CD4-positive, alpha-beta T cell (primary cell): ENCODE results near the gene KDR. TPM values are rescaled to one million over a fixed set of nuclear protein-coding genes. Genes with fewer than 3 reads are reported as not detected.

Experiments used
- ATAC-seq: fragments of 200-7000 bp; cut with Tn5 transposase; one replicate; pipeline ENCODE4 v1.10.0; 2022; ENCODE audit warnings: mild to moderate bottlenecking; ENCODE audit not compliant: poor library complexity
- CTCF ChIA-PET: fragments of 350-600 bp; sonication (Branson Sonifier 250); formaldehyde crosslinking; loops from one replicate; lab custom pipeline; 2021; ENCODE audit warnings: antibody characterized with exemption, inconsistent platforms; lab: Charles Lee
- POLR2A ChIA-PET: fragments of 350-600 bp; sonication (Branson Sonifier 250); formaldehyde crosslinking; loops from one replicate; lab custom pipeline; 2021; ENCODE audit warnings: antibody characterized with exemption, inconsistent platforms; lab: Charles Lee
- DNase-seq, 14 experiments: peaks; one replicate each; pipeline ENCODE4 v3.0.0-alpha.2; 2013 to 2020; ENCODE audit warnings: mixed read lengths in 2 of 14
- H3K27ac ChIP-seq, 2 donors: one replicate each; pipeline versions ENCODE4 v1.5.1 to v1.7.0; 2013; ENCODE audit warnings: low read length in 2 of 2, low read depth in 1 of 2, mild to moderate bottlenecking in 1 of 2
- H3K27me3 ChIP-seq, 2 experiments: 1 replicate in 1 of 2; 2 replicates in 1 of 2; pipeline versions ENCODE4 v1.6.1 to v1.7.0; 2013; ENCODE audit warnings: low read length in 2 of 2, control low read depth in 1 of 2, mild to moderate bottlenecking in 1 of 2, moderate library complexity in 1 of 2; ENCODE audit not compliant: insufficient read depth in 2 of 2, control insufficient read depth in 1 of 2
- H3K36me3 ChIP-seq: one replicate; pipeline ENCODE4 v1.6.1; 2013; ENCODE audit warnings: low read length, control low read depth; ENCODE audit not compliant: insufficient read depth
- H3K4me1 ChIP-seq: one replicate; pipeline ENCODE4 v1.6.1; 2013; ENCODE audit warnings: low read length, control low read depth; ENCODE audit not compliant: insufficient read depth
- H3K4me3 ChIP-seq: one replicate; pipeline ENCODE4 v1.5.1; 2013; ENCODE audit warnings: mild to moderate bottlenecking, low read length, moderate library complexity
- H3K9me3 ChIP-seq, 2 experiments: 1 replicate in 1 of 2; 2 replicates in 1 of 2; pipeline versions ENCODE4 v1.6.1 to v1.7.0; 2013; ENCODE audit warnings: low read length in 2 of 2, mild to moderate bottlenecking in 2 of 2, control low read depth in 1 of 2, moderate library complexity in 1 of 2; ENCODE audit not compliant: control insufficient read depth in 1 of 2, insufficient read depth in 1 of 2
- H3K27ac Mint-ChIP-seq: one replicate; pipeline ENCODE4 v1.8.0; 2020; ENCODE audit warnings: mixed read lengths
- H3K27me3 Mint-ChIP-seq: one replicate; pipeline ENCODE4 v1.8.0; 2021; ENCODE audit warnings: mixed read lengths
- H3K36me3 Mint-ChIP-seq: one replicate; pipeline ENCODE4 v1.8.0; 2021; ENCODE audit warnings: low read depth, mixed read lengths
- H3K4me1 Mint-ChIP-seq: one replicate; pipeline ENCODE4 v1.8.0; 2021; ENCODE audit warnings: low read depth, mixed read lengths
- H3K4me3 Mint-ChIP-seq: one replicate; pipeline ENCODE4 v1.8.0; 2020; ENCODE audit warnings: mild to moderate bottlenecking, mixed read lengths
- H3K9me3 Mint-ChIP-seq: one replicate; pipeline ENCODE4 v1.8.0; 2020; ENCODE audit warnings: mixed read lengths
- CTCF ChIP-seq: fragments of 200-600 bp; IDR thresholded peaks from one replicate; pipeline ENCODE4 v1.8.0; 2022; ENCODE audit warnings: antibody characterized with exemption, mild to moderate bottlenecking
- intact Hi-C, 2 experiments: fragments of 100-400 bp; cut with DNase I in 1 of 2; cut with micrococcal nuclease in 1 of 2; formaldehyde crosslinking; loops; one replicate each; pipeline versions ENCODE4 v1.15.1 to v1.9.0; 2023 to 2025; cut with DNase I, micrococcal nuclease
- total RNA-seq, 174 experiments: library from RNA in 2 of 174; stranded (reverse) in 2 of 174; gene quantifications; one replicate each; pipeline ENCODE4 v1.2.3 and lab custom pipeline; 2021 to 2026

The KDR gene
- total RNA-seq, 2 experiments from 2014 or later: not detected

- intact Hi-C loops: no loop called here
- no peak overlapping the region for H3K4me3 ChIP-seq
- ATAC-seq (no peak), DNase-seq (no peak)
- H3K4me1 ChIP-seq: no peaks in the 10 kb centered on the region
- Mint-ChIP-seq H3K36me3 (no peaks in the 10 kb centered on the region), H3K9me3 (no peaks in the 10 kb centered on the region), H3K4me1 (no peaks in the 10 kb centered on the region), H3K27me3 (peaks cover 3% of the 10 kb centered on the region), H3K27ac (no peak overlapping the region), H3K4me3 (no peak overlapping the region)
- H3K27me3 ChIP-seq: peaks cover 0 to 5% of the 10 kb centered on the region in 2 experiments
- no peak overlapping the region for H3K27ac ChIP-seq
- ChIA-PET POLR2A (no interaction called here), CTCF (no interaction called here)
- H3K36me3 ChIP-seq: no peaks in the 10 kb centered on the region
- no peak for TF ChIP-seq CTCF
- H3K9me3 ChIP-seq: no peaks in the 10 kb centered on the region
These were observed 94.2 kb downstream of the KDR start for GRCh38 chr4:55031158-55031557.

- Mint-ChIP-seq H3K4me1 (no peaks in the 10 kb centered on the region), H3K27ac (no peak overlapping the region), H3K4me3 (no peak overlapping the region), H3K27me3 (peaks cover 3% of the 10 kb centered on the region), H3K9me3 (no peaks in the 10 kb centered on the region), H3K36me3 (no peaks in the 10 kb centered on the region)
- ChIA-PET CTCF (no interaction called here), POLR2A (no interaction called here)
- TF ChIP-seq CTCF: no peak
- no peaks in the 10 kb centered on the region for H3K4me1 ChIP-seq
- ATAC-seq (no peak), DNase-seq (no peak)
- intact Hi-C loops: no loop called here
- no peaks in the 10 kb centered on the region for H3K36me3 ChIP-seq
- H3K27me3 ChIP-seq: peaks cover 0 to 5% of the 10 kb centered on the region in 2 experiments
- H3K27ac ChIP-seq: no peak overlapping the region
- H3K4me3 ChIP-seq: no peak overlapping the region
- no peaks in the 10 kb centered on the region for H3K9me3 ChIP-seq
These were observed 94.8 kb downstream of the KDR start for GRCh38 chr4:55030589-55030988.

GRCh38 chr4:55029821-55030503 is 95.4 kb downstream of the KDR start:
- H3K4me3 ChIP-seq: no peak overlapping the region
- H3K9me3 ChIP-seq: no peaks in the 10 kb centered on the region
- no peak for ATAC-seq

More at GRCh38 chr4:55029821-55030503, 95.4 kb downstream of the KDR start:
- ChIA-PET CTCF (no interaction called here), POLR2A (no interaction called here)
- no peaks in the 10 kb centered on the region for H3K36me3 ChIP-seq
- H3K4me1 ChIP-seq: no peaks in the 10 kb centered on the region
- intact Hi-C loops: no loop called here
- no peak for DNase-seq
- no peak overlapping the region for H3K27ac ChIP-seq
- no peaks in the 10 kb centered on the region for H3K36me3 Mint-ChIP-seq
- no peaks in the 10 kb centered on the region for H3K4me1 Mint-ChIP-seq
- H3K4me3 Mint-ChIP-seq: no peak overlapping the region
- no peak overlapping the region for H3K27ac Mint-ChIP-seq
- TF ChIP-seq CTCF: no peak
- peaks cover 0 to 2% of the 10 kb centered on the region in 2 experiments for H3K27me3 ChIP-seq
- H3K27me3 Mint-ChIP-seq: peaks cover 3% of the 10 kb centered on the region
- no peaks in the 10 kb centered on the region for H3K9me3 Mint-ChIP-seq
